Uterus (tissue), 2 donors: ENCODE data around the gene LBHD2.

Source experiments
- POLR2A ChIP-seq, 2 donors: fragments of 450-650 bp; IDR thresholded peaks; one replicate each; pipeline ENCODE4 v1.6.1; 2016; ENCODE audit warnings: antibody characterized with exemption in 2 of 2, mild to moderate bottlenecking in 1 of 2, moderate library complexity in 1 of 2
- TF ChIP-seq, protein P1 (sequence below), 4 experiments: fragments of 200-600 bp in 2 of 4; fragments of 450-650 bp in 2 of 4; sonication (generic) in 2 of 4; IDR thresholded peaks; one replicate each; pipeline ENCODE4 v1.5.1; 2016 to 2019; ENCODE audit warnings: antibody characterized with exemption in 4 of 4, mild to moderate bottlenecking in 2 of 4, moderate library complexity in 1 of 4

GRCh38 chr14:103068351-103069073 lies 15.5 kb upstream of the LBHD2 start:
- TF ChIP-seq, protein P1, sequence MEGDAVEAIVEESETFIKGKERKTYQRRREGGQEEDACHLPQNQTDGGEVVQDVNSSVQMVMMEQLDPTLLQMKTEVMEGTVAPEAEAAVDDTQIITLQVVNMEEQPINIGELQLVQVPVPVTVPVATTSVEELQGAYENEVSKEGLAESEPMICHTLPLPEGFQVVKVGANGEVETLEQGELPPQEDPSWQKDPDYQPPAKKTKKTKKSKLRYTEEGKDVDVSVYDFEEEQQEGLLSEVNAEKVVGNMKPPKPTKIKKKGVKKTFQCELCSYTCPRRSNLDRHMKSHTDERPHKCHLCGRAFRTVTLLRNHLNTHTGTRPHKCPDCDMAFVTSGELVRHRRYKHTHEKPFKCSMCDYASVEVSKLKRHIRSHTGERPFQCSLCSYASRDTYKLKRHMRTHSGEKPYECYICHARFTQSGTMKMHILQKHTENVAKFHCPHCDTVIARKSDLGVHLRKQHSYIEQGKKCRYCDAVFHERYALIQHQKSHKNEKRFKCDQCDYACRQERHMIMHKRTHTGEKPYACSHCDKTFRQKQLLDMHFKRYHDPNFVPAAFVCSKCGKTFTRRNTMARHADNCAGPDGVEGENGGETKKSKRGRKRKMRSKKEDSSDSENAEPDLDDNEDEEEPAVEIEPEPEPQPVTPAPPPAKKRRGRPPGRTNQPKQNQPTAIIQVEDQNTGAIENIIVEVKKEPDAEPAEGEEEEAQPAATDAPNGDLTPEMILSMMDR (IDR thresholded peaks at IDR 0.05): no peak
- no peak for TF ChIP-seq POLR2A (IDR thresholded peaks at IDR 0.05)
